ENCODE data around the gene GTPBP2.

DNA sequence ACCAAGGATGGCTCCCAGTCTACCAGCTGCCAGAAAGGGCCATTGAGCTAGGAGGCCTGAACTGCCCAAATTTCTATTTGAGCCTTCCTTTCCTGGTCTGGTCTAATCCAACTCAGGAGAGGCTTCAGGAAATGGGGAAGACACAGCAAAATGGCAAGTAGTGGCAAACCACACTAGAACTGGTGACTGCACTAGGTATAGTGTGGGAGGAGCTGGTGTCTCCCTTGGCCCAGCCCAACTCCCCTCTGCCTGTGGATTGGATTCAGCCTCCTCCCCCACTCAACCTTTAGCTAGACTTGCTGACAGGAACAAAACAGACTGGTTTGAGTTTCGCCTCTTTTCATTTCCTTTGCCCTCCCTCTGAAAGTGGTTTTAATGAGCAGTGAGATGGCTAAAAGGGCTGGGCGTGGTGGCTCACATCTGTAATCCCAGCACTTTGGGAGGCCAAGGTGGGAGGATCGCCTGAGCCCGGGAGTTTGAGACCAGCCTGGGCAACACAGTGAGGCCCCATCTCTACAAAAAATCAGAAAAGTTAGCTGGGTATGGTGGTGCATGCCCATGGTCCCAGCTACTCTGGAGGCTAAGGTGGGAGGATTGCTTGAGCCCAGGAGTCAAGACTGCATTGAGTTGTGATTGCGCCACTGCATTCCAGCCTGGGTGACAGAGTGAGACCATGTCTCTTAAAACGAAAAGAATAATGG, 41.0 kb upstream of the GTPBP2 start:
- TF ChIP-seq, protein P1, sequence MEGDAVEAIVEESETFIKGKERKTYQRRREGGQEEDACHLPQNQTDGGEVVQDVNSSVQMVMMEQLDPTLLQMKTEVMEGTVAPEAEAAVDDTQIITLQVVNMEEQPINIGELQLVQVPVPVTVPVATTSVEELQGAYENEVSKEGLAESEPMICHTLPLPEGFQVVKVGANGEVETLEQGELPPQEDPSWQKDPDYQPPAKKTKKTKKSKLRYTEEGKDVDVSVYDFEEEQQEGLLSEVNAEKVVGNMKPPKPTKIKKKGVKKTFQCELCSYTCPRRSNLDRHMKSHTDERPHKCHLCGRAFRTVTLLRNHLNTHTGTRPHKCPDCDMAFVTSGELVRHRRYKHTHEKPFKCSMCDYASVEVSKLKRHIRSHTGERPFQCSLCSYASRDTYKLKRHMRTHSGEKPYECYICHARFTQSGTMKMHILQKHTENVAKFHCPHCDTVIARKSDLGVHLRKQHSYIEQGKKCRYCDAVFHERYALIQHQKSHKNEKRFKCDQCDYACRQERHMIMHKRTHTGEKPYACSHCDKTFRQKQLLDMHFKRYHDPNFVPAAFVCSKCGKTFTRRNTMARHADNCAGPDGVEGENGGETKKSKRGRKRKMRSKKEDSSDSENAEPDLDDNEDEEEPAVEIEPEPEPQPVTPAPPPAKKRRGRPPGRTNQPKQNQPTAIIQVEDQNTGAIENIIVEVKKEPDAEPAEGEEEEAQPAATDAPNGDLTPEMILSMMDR (conservative IDR thresholded peaks at IDR 0.05; ENCODE audit: low read depth, low read length), result no peak
- TF ChIP-seq MAFK (IDR thresholded peaks at IDR 0.05; ENCODE audit: low read depth, low read length) (no peak), POLR2A (IDR thresholded peaks at IDR 0.05; ENCODE audit: low read depth, low read length) (no peak), CEBPB (IDR thresholded peaks at IDR 0.05; ENCODE audit: low read depth, low read length) (peak; percentile 46; the same call in 1 of the 2 replicates), RCOR1 (IDR thresholded peaks at IDR 0.05; ENCODE audit: insufficient replicate concordance, low read length) (no peak), SMC3 (IDR thresholded peaks at IDR 0.05; ENCODE audit: low read depth, low read length) (no peak)
- TF ChIP-seq, protein P2, sequence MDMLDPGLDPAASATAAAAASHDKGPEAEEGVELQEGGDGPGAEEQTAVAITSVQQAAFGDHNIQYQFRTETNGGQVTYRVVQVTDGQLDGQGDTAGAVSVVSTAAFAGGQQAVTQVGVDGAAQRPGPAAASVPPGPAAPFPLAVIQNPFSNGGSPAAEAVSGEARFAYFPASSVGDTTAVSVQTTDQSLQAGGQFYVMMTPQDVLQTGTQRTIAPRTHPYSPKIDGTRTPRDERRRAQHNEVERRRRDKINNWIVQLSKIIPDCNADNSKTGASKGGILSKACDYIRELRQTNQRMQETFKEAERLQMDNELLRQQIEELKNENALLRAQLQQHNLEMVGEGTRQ (IDR thresholded peaks at IDR 0.05; ENCODE audit: low read depth, low read length), result no peak
- TF ChIP-seq, protein P3, sequence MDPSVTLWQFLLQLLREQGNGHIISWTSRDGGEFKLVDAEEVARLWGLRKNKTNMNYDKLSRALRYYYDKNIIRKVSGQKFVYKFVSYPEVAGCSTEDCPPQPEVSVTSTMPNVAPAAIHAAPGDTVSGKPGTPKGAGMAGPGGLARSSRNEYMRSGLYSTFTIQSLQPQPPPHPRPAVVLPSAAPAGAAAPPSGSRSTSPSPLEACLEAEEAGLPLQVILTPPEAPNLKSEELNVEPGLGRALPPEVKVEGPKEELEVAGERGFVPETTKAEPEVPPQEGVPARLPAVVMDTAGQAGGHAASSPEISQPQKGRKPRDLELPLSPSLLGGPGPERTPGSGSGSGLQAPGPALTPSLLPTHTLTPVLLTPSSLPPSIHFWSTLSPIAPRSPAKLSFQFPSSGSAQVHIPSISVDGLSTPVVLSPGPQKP (IDR thresholded peaks at IDR 0.05; ENCODE audit: borderline replicate concordance, low read depth, low read length), result no peak

Measured in IMR-90 (cell line).